NT2/D1 (cell line): ENCODE results near the gene POR.

ENCODE experiments used
- DNase-seq: peaks from one replicate; pipeline ENCODE4 v3.0.0-alpha.2; 2011; ENCODE audit warnings: low read depth, low spot score
- H3K27me3 ChIP-seq: 2 replicates; pipeline ENCODE4 v1.6.0; 2011; ENCODE audit warnings: mild to moderate bottlenecking; ENCODE audit not compliant: insufficient read length, insufficient read depth
- H3K36me3 ChIP-seq: 2 replicates; pipeline ENCODE4 v1.6.1; 2011; ENCODE audit warnings: mild to moderate bottlenecking, low read length, mixed read lengths; ENCODE audit not compliant: insufficient read depth, insufficient read length
- H3K4me1 ChIP-seq: 2 replicates; pipeline ENCODE4 v1.5.1; 2011; ENCODE audit not compliant: insufficient read depth, insufficient read length
- H3K4me3 ChIP-seq: 2 replicates; pipeline ENCODE4 v1.5.1; 2011; ENCODE audit warnings: low read depth; ENCODE audit not compliant: insufficient read length
- H3K9ac ChIP-seq: 2 replicates; pipeline ENCODE4 v1.6.0; 2011; ENCODE audit warnings: low read depth; ENCODE audit not compliant: insufficient read length
- H3K9me3 ChIP-seq: 2 replicates; pipeline ENCODE4 v1.5.1; 2011; ENCODE audit warnings: mild to moderate bottlenecking, low read length; ENCODE audit not compliant: insufficient read depth
- SUZ12 ChIP-seq: IDR thresholded peaks from 2 replicates; pipeline ENCODE4 v1.6.1; 2011; ENCODE audit not compliant: insufficient read length, insufficient read depth; ENCODE audit errors: extremely low read depth
- YY1 ChIP-seq: IDR thresholded peaks from 2 replicates; pipeline ENCODE4 v1.6.1; 2011; ENCODE audit not compliant: insufficient read length, insufficient read depth
- ZNF274 ChIP-seq: IDR thresholded peaks from 2 replicates; pipeline ENCODE4 v1.6.1; 2011; ENCODE audit warnings: mild to moderate bottlenecking, low read depth, low read length

POR gene

GRCh38 chr7:75951506-75951905, 36.6 kb downstream of the POR start:
- peaks cover 3% of the 10 kb centered on the region for H3K4me1 ChIP-seq
- peaks cover 34% of the 10 kb centered on the region for H3K36me3 ChIP-seq
- no peaks in the 10 kb centered on the region for H3K27me3 ChIP-seq
- no peak overlapping the region for H3K4me3 ChIP-seq
- DNase-seq: no peak
- H3K9ac ChIP-seq: no peak overlapping the region
- peaks cover 6% of the 10 kb centered on the region; the same call in 1 of the 2 replicates for H3K9me3 ChIP-seq
- TF ChIP-seq YY1: no peak
- no peak for TF ChIP-seq ZNF274
- TF ChIP-seq SUZ12: no peak

GRCh38 chr7:75953431-75953830, 38.5 kb downstream of the POR start:
- no peak for DNase-seq
- H3K9me3 ChIP-seq: peaks cover 6% of the 10 kb centered on the region; the same call in 1 of the 2 replicates
- H3K36me3 ChIP-seq: peaks cover 40% of the 10 kb centered on the region
- H3K9ac ChIP-seq: no peak overlapping the region
- H3K27me3 ChIP-seq: no peaks in the 10 kb centered on the region
- no peak overlapping the region for H3K4me3 ChIP-seq
- TF ChIP-seq YY1: no peak
- no peak for TF ChIP-seq ZNF274
- no peak for TF ChIP-seq SUZ12
- peaks cover 1% of the 10 kb centered on the region for H3K4me1 ChIP-seq

GRCh38 chr7:75953931-75954330, 39.0 kb downstream of the POR start:
- Histone ChIP-seq H3K36me3 (peaks cover 38% of the 10 kb centered on the region), H3K9ac (no peak overlapping the region), H3K9me3 (peaks cover 6% of the 10 kb centered on the region; the same call in 1 of the 2 replicates), H3K4me3 (no peak overlapping the region), H3K4me1 (peaks cover 1% of the 10 kb centered on the region), H3K27me3 (no peaks in the 10 kb centered on the region)
- no peak for TF ChIP-seq YY1
- TF ChIP-seq ZNF274: no peak
- no peak for TF ChIP-seq SUZ12
- no peak for DNase-seq

GRCh38 chr7:75955331-75955955, 40.5 kb downstream of the POR start:
- Histone ChIP-seq H3K4me1 (peaks cover 1% of the 10 kb centered on the region), H3K9ac (no peak overlapping the region), H3K36me3 (peaks cover 41% of the 10 kb centered on the region), H3K9me3 (peaks cover 6% of the 10 kb centered on the region; the same call in 1 of the 2 replicates), H3K27me3 (no peaks in the 10 kb centered on the region), H3K4me3 (no peak overlapping the region)
- DNase-seq: no peak
- TF ChIP-seq ZNF274 (no peak), SUZ12 (no peak), YY1 (no peak)

GRCh38 chr7:75957021-75957736, 42.2 kb downstream of the POR start:
- no peaks in the 10 kb centered on the region for H3K27me3 ChIP-seq
- H3K4me1 ChIP-seq: peaks cover 1% of the 10 kb centered on the region
- no peak for TF ChIP-seq ZNF274
- TF ChIP-seq YY1: no peak
- TF ChIP-seq SUZ12: no peak
- no peak overlapping the region for H3K4me3 ChIP-seq
- H3K9ac ChIP-seq: no peak overlapping the region
- no peak for DNase-seq
- H3K36me3 ChIP-seq: peaks cover 43% of the 10 kb centered on the region
- H3K9me3 ChIP-seq: no peaks in the 10 kb centered on the region

- H3K27me3 ChIP-seq: no peaks in the 10 kb centered on the region
- no peak for TF ChIP-seq SUZ12
- TF ChIP-seq YY1: no peak
- H3K4me1 ChIP-seq: peaks cover 1% of the 10 kb centered on the region
- peaks cover 49% of the 10 kb centered on the region for H3K36me3 ChIP-seq
- no peak for DNase-seq
- H3K9ac ChIP-seq: no peak overlapping the region
- no peaks in the 10 kb centered on the region for H3K9me3 ChIP-seq
- no peak overlapping the region for H3K4me3 ChIP-seq
Observed at GRCh38 chr7:75958802-75959543, 44.0 kb downstream of the POR start.

- Histone ChIP-seq H3K27me3 (no peaks in the 10 kb centered on the region), H3K36me3 (peaks cover 42% of the 10 kb centered on the region), H3K4me3 (no peak overlapping the region), H3K4me1 (peaks cover 1% of the 10 kb centered on the region), H3K9ac (no peak overlapping the region), H3K9me3 (no peaks in the 10 kb centered on the region)
- TF ChIP-seq SUZ12: no peak
- no peak for TF ChIP-seq ZNF274
- TF ChIP-seq YY1: no peak
- no peak for DNase-seq
Observed at GRCh38 chr7:75960372-75960771, 45.4 kb downstream of the POR start.
